Chondrocyte (in vitro differentiated cells): Measurements from ENCODE around the gene DPP10. TPM values are rescaled to one million over a fixed set of nuclear protein-coding genes. Genes with fewer than 3 reads are reported as not detected.
"Not testable (repeated sequence)": the region's sequence is repeated elsewhere in the genome, so short reads cannot be mapped to it uniquely, and the experiment has no call there.

Experiments
- DNase-seq: peaks from one replicate; pipeline ENCODE4 v3.0.0; 2021; ENCODE audit warnings: mixed read lengths, low spot score
- H3K27ac Mint-ChIP-seq: one replicate; pipeline ENCODE4 v1.8.0; 2021; ENCODE audit warnings: mild to moderate bottlenecking, moderate library complexity, mixed read lengths; ENCODE audit not compliant: unreplicated experiment
- H3K27me3 Mint-ChIP-seq: 2 replicates; pipeline ENCODE4 v1.8.0; 2021; ENCODE audit warnings: low read depth, mixed read lengths
- H3K36me3 Mint-ChIP-seq: 2 replicates; pipeline ENCODE4 v1.8.0; 2021; ENCODE audit warnings: low read depth, mixed read lengths
- H3K4me1 Mint-ChIP-seq: 2 replicates; pipeline ENCODE4 v1.8.0; 2021; ENCODE audit warnings: low read depth, mild to moderate bottlenecking, mixed read lengths
- H3K4me3 Mint-ChIP-seq: one replicate; pipeline ENCODE4 v1.8.0; 2021; ENCODE audit warnings: mild to moderate bottlenecking, moderate library complexity, mixed read lengths; ENCODE audit not compliant: unreplicated experiment
- H3K9me3 Mint-ChIP-seq: 2 replicates; pipeline ENCODE4 v1.8.0; 2021; ENCODE audit warnings: low read depth, mixed read lengths
- CTCF ChIP-seq: fragments of 200-600 bp; sonication (generic); IDR thresholded peaks from 2 replicates; pipeline ENCODE4 v1.5.0; 2021; ENCODE audit warnings: antibody characterized with exemption, mild to moderate bottlenecking, moderate library complexity
- total RNA-seq: library from RNA; stranded (reverse); gene quantifications from 3 replicates; pipeline ENCODE4 v1.2.1, GENCODE V29; 2021

The DPP10 gene
- total RNA-seq, 1 donor from 2014 or later = not detected

- no peaks in the 10 kb centered on the region for H3K27me3 Mint-ChIP-seq
- no peaks in the 10 kb centered on the region for H3K36me3 Mint-ChIP-seq
- DNase-seq = no peak
- H3K9me3 Mint-ChIP-seq = no peaks in the 10 kb centered on the region
- H3K4me1 Mint-ChIP-seq = no peaks in the 10 kb centered on the region
- no peak for TF ChIP-seq CTCF
- H3K27ac Mint-ChIP-seq = no peak overlapping the region
- no peak overlapping the region for H3K4me3 Mint-ChIP-seq
Measured at GRCh38 chr2:114742245-114742644, 299.8 kb downstream of the DPP10 start.

- Mint-ChIP-seq H3K9me3 (peaks cover 5% of the 10 kb centered on the region), H3K27ac (no peak overlapping the region), H3K4me1 (no peaks in the 10 kb centered on the region), H3K4me3 (no peak overlapping the region), H3K36me3 (no peaks in the 10 kb centered on the region), H3K27me3 (no peaks in the 10 kb centered on the region)
- no peak for TF ChIP-seq CTCF
- no peak for DNase-seq
Measured at GRCh38 chr2:114745700-114746099, 303.3 kb downstream of the DPP10 start.

DNA sequence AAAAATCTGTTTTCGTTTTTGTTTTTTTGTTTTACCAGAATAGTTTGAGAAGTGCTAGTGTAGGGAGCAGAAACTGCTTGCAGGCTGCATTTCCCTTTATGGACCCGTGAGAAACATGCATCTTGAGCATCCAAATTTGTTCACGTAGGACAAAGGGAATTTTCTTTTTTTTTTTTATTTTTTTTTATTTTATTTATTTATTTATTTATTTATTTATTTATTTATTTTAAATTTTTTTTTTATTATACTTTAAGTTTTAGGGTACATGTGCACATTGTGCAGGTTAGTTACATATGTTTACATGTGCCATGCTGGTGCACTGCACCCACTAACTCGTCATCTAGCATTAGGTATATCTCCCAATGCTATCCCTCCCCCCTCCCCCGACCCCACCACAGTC is 305.7 kb downstream of the DPP10 start:
- H3K4me3 Mint-ChIP-seq, H3K27ac Mint-ChIP-seq, H3K27me3 Mint-ChIP-seq, H3K9me3 Mint-ChIP-seq, H3K36me3 Mint-ChIP-seq, DNase-seq, H3K4me1 Mint-ChIP-seq: not testable (repeated sequence)

DNA sequence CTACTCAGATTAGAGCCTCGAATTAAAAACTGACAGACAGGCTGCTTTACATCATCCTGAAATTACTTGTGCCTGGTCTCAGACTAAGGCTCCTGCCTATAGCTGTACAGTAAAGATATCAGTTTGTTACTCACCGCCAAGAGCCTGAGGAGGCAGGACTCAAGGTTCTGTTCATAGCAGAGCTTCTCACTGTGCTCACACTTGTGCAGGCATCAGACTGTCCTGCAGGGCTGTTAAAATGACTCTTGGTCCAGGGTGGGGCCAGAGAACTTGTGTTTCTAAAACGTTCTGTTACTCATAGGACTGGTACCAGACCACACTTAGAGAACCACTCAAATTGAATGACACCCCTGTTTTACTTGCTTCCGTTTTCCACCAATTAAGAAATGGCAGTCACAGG is 310.0 kb downstream of the DPP10 start:
- H3K9me3 Mint-ChIP-seq = peaks cover 5% of the 10 kb centered on the region
- H3K27ac Mint-ChIP-seq = no peak overlapping the region
- H3K36me3 Mint-ChIP-seq = no peaks in the 10 kb centered on the region
- no peak overlapping the region for H3K4me3 Mint-ChIP-seq
- no peak for TF ChIP-seq CTCF
- DNase-seq = no peak
- no peaks in the 10 kb centered on the region for H3K4me1 Mint-ChIP-seq
- H3K27me3 Mint-ChIP-seq = no peaks in the 10 kb centered on the region

DNA sequence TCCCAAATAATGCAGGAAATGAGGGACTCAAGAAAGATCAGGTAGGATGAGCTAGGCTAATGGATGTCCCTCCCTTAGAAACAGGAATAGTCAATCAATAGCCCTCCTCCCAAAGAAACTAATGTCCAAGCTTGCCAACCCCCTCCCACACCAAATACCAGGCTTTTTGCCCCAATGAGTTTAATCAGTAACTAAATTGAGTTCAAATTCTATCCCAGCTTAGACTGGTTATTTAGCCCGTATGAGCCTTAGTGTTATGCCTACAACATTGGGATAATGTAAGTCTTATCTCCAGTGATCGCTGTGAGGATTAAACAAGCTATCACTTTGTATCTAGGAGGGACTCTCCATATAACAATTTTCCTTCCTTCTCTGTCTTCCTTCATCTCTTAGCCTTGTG is 310.7 kb downstream of the DPP10 start:
- Mint-ChIP-seq H3K4me3 (no peak overlapping the region), H3K9me3 (peaks cover 5% of the 10 kb centered on the region), H3K4me1 (no peaks in the 10 kb centered on the region), H3K36me3 (no peaks in the 10 kb centered on the region), H3K27ac (no peak overlapping the region), H3K27me3 (peaks cover 3% of the 10 kb centered on the region)
- DNase-seq = no peak
- TF ChIP-seq CTCF = no peak

GRCh38 chr2:114754907-114755563 is 312.6 kb downstream of the DPP10 start:
- Mint-ChIP-seq H3K9me3 (peaks cover under 1% of the 10 kb centered on the region), H3K36me3 (no peaks in the 10 kb centered on the region), H3K27me3 (peaks cover 3% of the 10 kb centered on the region), H3K4me3 (no peak overlapping the region), H3K4me1 (no peaks in the 10 kb centered on the region), H3K27ac (no peak overlapping the region)
- no peak for TF ChIP-seq CTCF
- no peak for DNase-seq
